MG63 (cell line): ENCODE data around the gene PROB1. TPM values are rescaled to one million over a fixed set of nuclear protein-coding genes. Genes with fewer than 3 reads are reported as not detected.
A peak's percentile ranks its signal among the peaks of the same experiment; 100 is the strongest.

ENCODE experiments used
- DNase-seq: peaks from one replicate; pipeline ENCODE4 v3.0.0-alpha.2; 2020
- H3K27me3 ChIP-seq: fragments of 250-450 bp; sonication (Bioruptor Pico); 2 replicates; pipeline ENCODE4 v1.5.1; 2020; ENCODE audit warnings: mild to moderate bottlenecking, moderate library complexity
- H3K36me3 ChIP-seq: fragments of 250-450 bp; sonication (Bioruptor Pico); 2 replicates; pipeline ENCODE4 v1.5.1; 2020; ENCODE audit warnings: mild to moderate bottlenecking, moderate library complexity
- H3K4me3 ChIP-seq: fragments of 250-450 bp; sonication (Bioruptor Pico); 2 replicates; pipeline ENCODE4 v1.5.1; 2020; ENCODE audit warnings: mild to moderate bottlenecking, moderate library complexity
- H3K9me3 ChIP-seq: fragments of 250-450 bp; sonication (Bioruptor Pico); 2 replicates; pipeline ENCODE4 v1.5.1; 2020; ENCODE audit warnings: mild to moderate bottlenecking, moderate library complexity
- total RNA-seq: library from RNA; depleted of rRNA; stranded (reverse); fragments of >200 nt; shearing (Covaris generic); gene quantifications from 2 replicates; pipeline ENCODE4 v1.2.3, GENCODE V29; 2014; ENCODE audit warnings: low replicate concordance

Gene PROB1
- total RNA-seq, 1 experiment from 2014 or later: 0.13 TPM

GRCh38 chr5:139399501-139400121 lies 4.7 kb upstream of the PROB1 start:
- Histone ChIP-seq H3K36me3 (no peaks in the 10 kb centered on the region), H3K9me3 (no peaks in the 10 kb centered on the region), H3K4me3 (no peak overlapping the region), H3K27me3 (no peaks in the 10 kb centered on the region)
- no peak for DNase-seq

- DNase-seq: peak; percentile 57
- no peaks in the 10 kb centered on the region for H3K36me3 ChIP-seq
- no peaks in the 10 kb centered on the region for H3K9me3 ChIP-seq
- no peaks in the 10 kb centered on the region for H3K27me3 ChIP-seq
- H3K4me3 ChIP-seq: no peak overlapping the region
Measured at GRCh38 chr5:139397921-139398320, 3.0 kb upstream of the PROB1 start.

GRCh38 chr5:139396691-139397090 lies 1.8 kb upstream of the PROB1 start:
- no peak for DNase-seq
- no peak overlapping the region for H3K4me3 ChIP-seq
- H3K36me3 ChIP-seq: no peaks in the 10 kb centered on the region
- H3K9me3 ChIP-seq: no peaks in the 10 kb centered on the region
- H3K27me3 ChIP-seq: no peaks in the 10 kb centered on the region

DNA sequence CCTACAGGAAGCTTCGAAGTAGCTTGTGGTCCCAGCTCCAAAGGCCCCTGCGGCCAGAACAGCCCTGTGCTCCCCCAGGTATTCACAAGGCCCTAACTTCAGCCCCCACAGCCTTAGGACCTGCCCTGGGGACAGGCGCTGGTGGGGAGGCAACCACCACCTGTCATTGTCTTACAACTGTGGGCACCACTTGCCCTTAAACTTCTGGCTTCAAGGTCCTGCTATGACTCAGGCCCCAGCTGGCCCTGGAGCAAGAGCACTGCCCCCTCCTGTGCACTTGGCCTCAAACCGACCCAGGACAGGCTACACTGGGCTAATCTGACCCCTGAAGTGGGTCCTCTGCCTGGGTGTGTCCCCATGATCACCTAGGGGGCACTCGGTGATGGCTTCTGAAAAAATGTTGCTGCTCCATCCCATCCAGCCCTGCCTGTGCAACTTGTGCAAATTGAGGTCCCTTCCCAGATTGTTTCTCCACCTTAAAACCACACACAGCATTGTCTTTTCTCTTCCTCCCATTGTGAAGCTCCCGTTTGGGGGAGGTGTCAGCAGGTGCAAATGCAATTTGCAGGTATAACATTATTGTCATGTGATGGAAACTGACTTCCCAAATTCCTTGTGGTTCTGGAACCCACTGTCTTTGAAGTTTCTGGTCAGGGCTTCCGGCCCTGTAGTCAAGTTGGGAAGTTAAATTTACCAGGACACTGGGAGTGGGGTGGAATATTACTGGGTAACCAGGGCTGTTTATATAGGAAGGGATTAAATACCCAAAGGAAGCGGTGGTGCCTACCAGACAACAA lies 1.1 kb upstream of the PROB1 start:
- peak; percentile 83 for DNase-seq
- H3K36me3 ChIP-seq: no peaks in the 10 kb centered on the region
- no peaks in the 10 kb centered on the region for H3K9me3 ChIP-seq
- H3K27me3 ChIP-seq: no peaks in the 10 kb centered on the region
- H3K4me3 ChIP-seq: no peak overlapping the region

GRCh38 chr5:139394123-139394653 lies 716 bp downstream of the PROB1 start:
- no peak overlapping the region for H3K4me3 ChIP-seq
- H3K9me3 ChIP-seq: no peaks in the 10 kb centered on the region
- no peaks in the 10 kb centered on the region for H3K27me3 ChIP-seq
- DNase-seq: no peak
- no peaks in the 10 kb centered on the region for H3K36me3 ChIP-seq

- Histone ChIP-seq H3K4me3 (no peak overlapping the region), H3K27me3 (no peaks in the 10 kb centered on the region)
- no peak for DNase-seq
Measured at GRCh38 chr5:139393497-139394122, 1.3 kb downstream of the PROB1 start.

DNA sequence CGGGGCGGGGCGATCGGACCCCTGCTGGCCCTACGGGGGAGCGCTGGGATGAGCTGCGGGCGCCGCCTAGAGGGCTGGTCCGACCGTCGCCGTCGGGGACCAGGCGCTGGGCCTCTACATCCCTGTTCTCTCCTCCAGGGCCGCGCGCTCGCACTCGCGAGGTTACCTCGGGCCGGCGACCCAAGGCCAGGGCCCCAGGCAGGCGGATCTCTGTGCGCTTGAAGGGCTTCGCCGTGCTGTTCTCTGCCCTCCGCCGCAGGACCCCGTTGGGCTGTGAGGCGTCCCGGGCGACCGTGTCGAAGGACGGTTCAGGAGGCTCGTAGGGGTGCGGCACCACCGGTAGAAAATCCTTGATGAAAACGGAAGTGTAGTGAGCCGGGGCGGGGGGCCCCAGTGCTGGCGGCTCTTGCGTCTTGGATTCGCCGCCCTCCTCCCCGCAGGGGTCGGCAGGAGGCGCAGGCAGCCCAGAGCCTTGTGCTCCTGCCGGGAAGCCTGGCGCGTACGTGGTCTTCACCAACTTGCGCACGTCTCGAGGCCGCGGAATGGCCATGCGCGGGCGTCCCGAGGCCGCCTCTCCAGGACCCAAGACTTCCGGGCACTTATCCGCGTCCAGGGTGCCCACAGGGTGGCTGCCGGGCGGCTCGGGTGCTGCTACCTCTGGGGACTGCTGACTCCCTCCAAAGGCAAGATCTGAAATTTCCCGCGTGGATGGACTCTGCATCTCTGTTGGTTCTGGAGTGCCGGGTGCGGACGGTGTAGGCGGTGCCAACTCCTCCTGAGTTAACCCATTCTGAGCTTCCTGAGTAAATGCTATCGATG lies 2.0 kb downstream of the PROB1 start:
- Histone ChIP-seq H3K27me3 (no peaks in the 10 kb centered on the region), H3K9me3 (no peaks in the 10 kb centered on the region), H3K4me3 (no peak overlapping the region), H3K36me3 (no peaks in the 10 kb centered on the region)
- peak; percentile 68 for DNase-seq

More at GRCh38 chr5:139393497-139394122, 1.3 kb downstream of the PROB1 start:
- no peaks in the 10 kb centered on the region for H3K36me3 ChIP-seq
- no peaks in the 10 kb centered on the region for H3K9me3 ChIP-seq

GRCh38 chr5:139392324-139392677 lies 2.6 kb downstream of the PROB1 start:
- H3K36me3 ChIP-seq: no peaks in the 10 kb centered on the region
- DNase-seq: no peak
- H3K9me3 ChIP-seq: no peaks in the 10 kb centered on the region
- no peaks in the 10 kb centered on the region for H3K27me3 ChIP-seq
- H3K4me3 ChIP-seq: no peak overlapping the region

- H3K36me3 ChIP-seq: no peaks in the 10 kb centered on the region
- no peaks in the 10 kb centered on the region for H3K9me3 ChIP-seq
- no peak overlapping the region for H3K4me3 ChIP-seq
- peak; percentile 61 for DNase-seq
- no peaks in the 10 kb centered on the region for H3K27me3 ChIP-seq
Measured at GRCh38 chr5:139391570-139392323, 3.2 kb downstream of the PROB1 start.

GRCh38 chr5:139390639-139391569 lies 4.0 kb downstream of the PROB1 start:
- H3K4me3 ChIP-seq: no peak overlapping the region
- no peaks in the 10 kb centered on the region for H3K36me3 ChIP-seq
- H3K27me3 ChIP-seq: no peaks in the 10 kb centered on the region
- H3K9me3 ChIP-seq: no peaks in the 10 kb centered on the region
- no peak for DNase-seq

DNA sequence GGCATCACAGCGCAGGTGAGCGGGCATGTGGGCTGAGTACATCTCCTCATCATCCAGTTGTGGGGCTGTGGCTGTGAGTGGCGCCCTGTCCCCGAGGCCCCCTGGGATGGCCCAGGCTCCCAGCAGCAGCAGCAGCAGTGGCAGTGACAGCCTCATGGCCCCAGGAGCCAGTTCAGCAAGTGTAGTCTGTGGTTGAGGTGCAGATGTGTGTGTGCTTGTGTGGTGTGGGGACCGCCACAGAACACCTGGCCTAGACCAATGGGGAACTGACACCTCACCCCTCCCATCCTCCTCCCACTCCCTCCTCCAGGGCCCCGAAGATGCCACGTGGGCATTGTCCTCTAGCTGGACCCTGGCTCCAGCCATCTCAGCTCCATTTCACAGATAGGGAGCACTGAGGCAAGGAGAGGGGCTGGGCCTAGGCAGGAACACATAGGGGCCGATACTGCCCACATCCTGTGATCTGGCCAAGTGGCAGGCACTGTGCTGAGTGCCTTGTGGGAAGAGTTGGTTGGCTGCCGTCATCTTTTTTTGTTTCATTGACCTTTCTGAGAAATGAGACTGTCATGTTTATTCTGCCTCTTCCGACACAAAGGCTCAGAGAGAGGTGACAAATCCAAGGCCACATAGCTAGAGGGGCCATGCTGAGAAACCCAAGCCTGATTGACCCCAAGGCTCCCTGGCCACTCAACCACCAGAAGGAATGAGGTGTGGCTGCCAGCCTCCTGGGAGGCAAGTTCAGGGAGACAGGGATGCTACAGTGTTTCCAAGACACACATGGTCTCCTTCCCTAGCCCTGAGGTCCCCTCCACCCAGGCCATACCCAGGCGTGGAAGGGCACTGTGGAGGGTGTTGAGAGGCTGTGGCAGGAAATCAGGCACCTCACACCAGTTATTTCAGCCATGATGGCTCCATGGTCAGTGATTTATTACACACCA lies 4.9 kb downstream of the PROB1 start, which contains the start of gene MZB1:
Gene MZB1 (minus strand): TSS at position 213 of the 938 bp plus-strand sequence. CDS start 57 bp downstream, at position 156.
- no peak within 1 kb of the TSS for H3K4me3 ChIP-seq
- no peaks in the 10 kb centered on the region for H3K36me3 ChIP-seq
- H3K27me3 ChIP-seq: no peaks in the 10 kb centered on the region
- DNase-seq: no peak
- H3K9me3 ChIP-seq: no peaks in the 10 kb centered on the region

- no peak overlapping the region for H3K4me3 ChIP-seq
- no peak for DNase-seq
- H3K9me3 ChIP-seq: no peaks in the 10 kb centered on the region
- H3K36me3 ChIP-seq: no peaks in the 10 kb centered on the region
- no peaks in the 10 kb centered on the region for H3K27me3 ChIP-seq
Measured at GRCh38 chr5:139388198-139388821, 6.6 kb downstream of the PROB1 start.

DNA sequence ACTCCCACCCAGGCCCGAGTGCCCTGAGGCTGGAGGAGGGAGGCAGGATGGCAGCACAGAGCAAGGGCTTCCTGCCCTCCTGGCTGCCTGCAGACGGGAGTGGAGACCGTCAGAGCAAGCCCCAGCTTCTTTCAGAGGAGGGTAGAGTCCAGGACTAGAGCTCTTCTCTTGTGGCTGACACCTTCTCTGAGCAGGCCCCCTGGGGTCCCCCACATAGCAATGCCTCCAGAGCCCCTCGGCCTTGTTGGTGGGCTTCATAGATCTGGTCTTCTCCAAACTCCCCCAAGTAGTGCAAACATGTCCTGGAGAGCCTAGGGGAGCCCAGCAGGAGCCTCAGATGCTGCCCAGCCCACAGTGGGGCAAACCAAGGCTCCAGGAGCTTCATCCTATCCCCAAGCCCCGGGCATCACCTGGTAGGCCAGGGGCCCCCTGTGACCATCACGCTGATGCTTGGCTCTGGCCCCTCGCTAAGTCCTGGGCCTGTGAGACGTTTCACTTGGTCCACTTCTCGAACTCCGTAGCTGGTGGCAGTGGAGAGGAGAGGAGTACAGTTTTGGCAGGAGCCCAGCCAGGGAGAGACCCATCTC lies 7.2 kb downstream of the PROB1 start:
- Histone ChIP-seq H3K27me3 (no peaks in the 10 kb centered on the region), H3K9me3 (no peaks in the 10 kb centered on the region), H3K4me3 (no peak overlapping the region), H3K36me3 (no peaks in the 10 kb centered on the region)
- DNase-seq: no peak
